ENCODE data around the gene UBE3B.

DNA sequence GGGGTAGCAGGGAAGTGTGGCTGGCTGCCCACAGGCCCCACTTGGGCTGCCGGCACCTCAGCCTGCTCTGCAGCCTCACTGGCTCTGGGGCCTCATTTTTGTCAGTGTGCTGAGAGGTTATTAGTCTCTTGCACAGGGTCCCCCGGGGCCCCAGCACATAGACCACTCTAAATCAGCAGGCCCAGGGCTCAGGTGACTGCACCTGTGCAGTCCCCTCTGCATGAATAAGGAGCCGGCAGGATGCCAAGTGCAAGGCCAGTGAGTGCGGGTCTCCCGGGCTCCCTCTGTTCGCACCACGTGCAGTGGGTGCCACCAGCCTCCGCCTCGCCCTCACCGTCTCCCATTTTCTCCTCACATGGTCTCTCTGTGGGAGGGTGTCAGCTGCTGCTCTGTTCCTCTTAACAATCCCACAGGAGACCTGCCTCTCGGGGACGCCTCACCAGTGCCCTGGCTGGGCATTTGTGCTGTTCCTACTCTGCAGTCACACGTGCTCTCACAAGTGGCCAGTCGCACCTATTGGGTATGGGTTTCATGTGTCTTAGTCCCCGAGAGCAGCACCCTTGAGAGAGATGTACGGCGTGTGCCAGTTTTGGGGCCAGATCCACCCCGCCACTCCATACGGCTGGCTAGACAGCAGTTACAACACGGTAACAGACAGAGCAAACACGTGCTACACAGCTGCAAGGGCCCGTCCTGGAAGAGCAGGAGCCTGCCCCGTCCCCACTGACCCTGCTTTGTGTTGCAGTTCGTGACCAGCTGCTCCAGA, 55.5 kb downstream of the UBE3B start:
- TF ChIP-seq POLR2AphosphoS5 (IDR thresholded peaks at IDR 0.05) (no peak), POLR2A (IDR thresholded peaks at IDR 0.05) (no peak)
- TF ChIP-seq, protein P1, sequence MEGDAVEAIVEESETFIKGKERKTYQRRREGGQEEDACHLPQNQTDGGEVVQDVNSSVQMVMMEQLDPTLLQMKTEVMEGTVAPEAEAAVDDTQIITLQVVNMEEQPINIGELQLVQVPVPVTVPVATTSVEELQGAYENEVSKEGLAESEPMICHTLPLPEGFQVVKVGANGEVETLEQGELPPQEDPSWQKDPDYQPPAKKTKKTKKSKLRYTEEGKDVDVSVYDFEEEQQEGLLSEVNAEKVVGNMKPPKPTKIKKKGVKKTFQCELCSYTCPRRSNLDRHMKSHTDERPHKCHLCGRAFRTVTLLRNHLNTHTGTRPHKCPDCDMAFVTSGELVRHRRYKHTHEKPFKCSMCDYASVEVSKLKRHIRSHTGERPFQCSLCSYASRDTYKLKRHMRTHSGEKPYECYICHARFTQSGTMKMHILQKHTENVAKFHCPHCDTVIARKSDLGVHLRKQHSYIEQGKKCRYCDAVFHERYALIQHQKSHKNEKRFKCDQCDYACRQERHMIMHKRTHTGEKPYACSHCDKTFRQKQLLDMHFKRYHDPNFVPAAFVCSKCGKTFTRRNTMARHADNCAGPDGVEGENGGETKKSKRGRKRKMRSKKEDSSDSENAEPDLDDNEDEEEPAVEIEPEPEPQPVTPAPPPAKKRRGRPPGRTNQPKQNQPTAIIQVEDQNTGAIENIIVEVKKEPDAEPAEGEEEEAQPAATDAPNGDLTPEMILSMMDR (IDR thresholded peaks at IDR 0.05): no peak
